Measurements from ENCODE around the gene LIF.

- TF ChIP-seq CTCF (IDR thresholded peaks at IDR 0.05) (no peak), POLR2AphosphoS5 (IDR thresholded peaks at IDR 0.05) (no peak), POLR2A (IDR thresholded peaks at IDR 0.05) (no peak)
Observed at GRCh38 chr22:30260682-30261081, 14.1 kb upstream of the LIF start.
